GM23338 (cell line): ENCODE measurements around the gene PIGU.

Experiments used
- CREB1 ChIP-seq: fragments of 250-450 bp; sonication (Bioruptor Pico); IDR thresholded peaks from 2 replicates; pipeline ENCODE4 v1.5.0; 2020; ENCODE audit warnings: low read depth, mild to moderate bottlenecking, moderate library complexity
- EZH2 ChIP-seq: fragments of 200-600 bp; sonication (generic); IDR thresholded peaks from one replicate; pipeline ENCODE4 v1.8.0; 2017; ENCODE audit warnings: antibody characterized with exemption, mild to moderate bottlenecking, low read depth; ENCODE audit not compliant: unreplicated experiment
- EZH2phosphoT487 ChIP-seq: fragments of 200-600 bp; sonication (generic); IDR thresholded peaks from one replicate; pipeline ENCODE4 v1.8.1; 2018; ENCODE audit warnings: antibody characterized with exemption; ENCODE audit not compliant: unreplicated experiment
- JUNB ChIP-seq: IDR thresholded peaks from one replicate; pipeline ENCODE4 v1.6.1; 2016; ENCODE audit warnings: antibody characterized with exemption; ENCODE audit not compliant: unreplicated experiment
- POLR2AphosphoS5 ChIP-seq: IDR thresholded peaks from 2 replicates; pipeline ENCODE4 v1.6.1; 2016; ENCODE audit warnings: antibody characterized with exemption, low read depth
- STAT1 ChIP-seq: IDR thresholded peaks from one replicate; pipeline ENCODE4 v1.6.1; 2016; ENCODE audit warnings: antibody characterized with exemption; ENCODE audit not compliant: unreplicated experiment
- ZNF114 ChIP-seq: fragments of 250-450 bp; sonication (Bioruptor Pico); IDR thresholded peaks from 2 replicates; pipeline ENCODE4 v1.5.0; 2020; ENCODE audit warnings: mild to moderate bottlenecking, moderate library complexity
- ZNF331 ChIP-seq: fragments of 250-450 bp; sonication (Bioruptor Pico); IDR thresholded peaks from 2 replicates; pipeline ENCODE4 v1.5.0; 2020; ENCODE audit warnings: low read depth, mild to moderate bottlenecking, moderate library complexity
- TF ChIP-seq, protein P1 (sequence below), 2 experiments: fragments of 200-600 bp in 1 of 2; sonication (generic) in 1 of 2; conservative IDR thresholded peaks; 2 replicates each; pipeline versions ENCODE4 v1.5.1 to v1.6.1; 2016 to 2017; ENCODE audit warnings: antibody characterized with exemption in 2 of 2, low read depth in 2 of 2, mild to moderate bottlenecking in 2 of 2, moderate library complexity in 1 of 2
- TF ChIP-seq, protein P2 (sequence below): IDR thresholded peaks from one replicate; pipeline ENCODE4 v1.6.1; 2018; ENCODE audit warnings: antibody characterized with exemption; ENCODE audit not compliant: unreplicated experiment
- TF ChIP-seq, protein P3 (sequence below): IDR thresholded peaks from 2 replicates; pipeline ENCODE4 v1.6.1; 2016; ENCODE audit warnings: antibody characterized with exemption
- TF ChIP-seq, protein P4 (sequence below): fragments of 250-450 bp; sonication (Bioruptor Pico); IDR thresholded peaks from 2 replicates; pipeline ENCODE4 v1.5.0; 2020; ENCODE audit warnings: mild to moderate bottlenecking, moderate library complexity

DNA sequence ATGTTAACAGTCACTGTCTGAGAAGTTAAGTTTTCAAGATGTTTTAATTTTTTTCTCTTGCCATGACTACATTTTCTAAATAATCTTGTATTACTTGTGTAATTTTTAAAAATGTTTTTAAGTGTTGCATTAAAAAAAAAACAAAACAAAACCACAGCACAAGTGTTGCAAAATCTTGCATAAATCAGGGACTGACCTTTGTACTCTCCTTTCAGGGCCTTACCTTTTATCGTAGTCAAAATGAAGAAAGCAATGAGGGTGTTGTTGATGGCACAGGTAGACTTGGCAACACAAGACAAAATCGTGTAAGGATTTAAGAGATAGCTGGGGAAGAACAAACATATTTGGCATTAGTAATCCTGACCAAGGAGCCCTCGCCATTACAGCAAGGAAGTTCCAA is 42.5 kb downstream of the PIGU start:
- TF ChIP-seq POLR2AphosphoS5 (no peak), EZH2 (no peak), CREB1 (CRISPR knock-in tag) (no peak), ZNF331 (CRISPR knock-in tag) (no peak), EZH2phosphoT487 (no peak), JUNB (no peak), ZNF114 (CRISPR knock-in tag) (no peak), STAT1 (no peak)
- TF ChIP-seq, protein P1, sequence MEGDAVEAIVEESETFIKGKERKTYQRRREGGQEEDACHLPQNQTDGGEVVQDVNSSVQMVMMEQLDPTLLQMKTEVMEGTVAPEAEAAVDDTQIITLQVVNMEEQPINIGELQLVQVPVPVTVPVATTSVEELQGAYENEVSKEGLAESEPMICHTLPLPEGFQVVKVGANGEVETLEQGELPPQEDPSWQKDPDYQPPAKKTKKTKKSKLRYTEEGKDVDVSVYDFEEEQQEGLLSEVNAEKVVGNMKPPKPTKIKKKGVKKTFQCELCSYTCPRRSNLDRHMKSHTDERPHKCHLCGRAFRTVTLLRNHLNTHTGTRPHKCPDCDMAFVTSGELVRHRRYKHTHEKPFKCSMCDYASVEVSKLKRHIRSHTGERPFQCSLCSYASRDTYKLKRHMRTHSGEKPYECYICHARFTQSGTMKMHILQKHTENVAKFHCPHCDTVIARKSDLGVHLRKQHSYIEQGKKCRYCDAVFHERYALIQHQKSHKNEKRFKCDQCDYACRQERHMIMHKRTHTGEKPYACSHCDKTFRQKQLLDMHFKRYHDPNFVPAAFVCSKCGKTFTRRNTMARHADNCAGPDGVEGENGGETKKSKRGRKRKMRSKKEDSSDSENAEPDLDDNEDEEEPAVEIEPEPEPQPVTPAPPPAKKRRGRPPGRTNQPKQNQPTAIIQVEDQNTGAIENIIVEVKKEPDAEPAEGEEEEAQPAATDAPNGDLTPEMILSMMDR (conservative IDR thresholded peaks at IDR 0.05; ENCODE audit: low read depth in 2 of 2) = no peak
- TF ChIP-seq, protein P2, sequence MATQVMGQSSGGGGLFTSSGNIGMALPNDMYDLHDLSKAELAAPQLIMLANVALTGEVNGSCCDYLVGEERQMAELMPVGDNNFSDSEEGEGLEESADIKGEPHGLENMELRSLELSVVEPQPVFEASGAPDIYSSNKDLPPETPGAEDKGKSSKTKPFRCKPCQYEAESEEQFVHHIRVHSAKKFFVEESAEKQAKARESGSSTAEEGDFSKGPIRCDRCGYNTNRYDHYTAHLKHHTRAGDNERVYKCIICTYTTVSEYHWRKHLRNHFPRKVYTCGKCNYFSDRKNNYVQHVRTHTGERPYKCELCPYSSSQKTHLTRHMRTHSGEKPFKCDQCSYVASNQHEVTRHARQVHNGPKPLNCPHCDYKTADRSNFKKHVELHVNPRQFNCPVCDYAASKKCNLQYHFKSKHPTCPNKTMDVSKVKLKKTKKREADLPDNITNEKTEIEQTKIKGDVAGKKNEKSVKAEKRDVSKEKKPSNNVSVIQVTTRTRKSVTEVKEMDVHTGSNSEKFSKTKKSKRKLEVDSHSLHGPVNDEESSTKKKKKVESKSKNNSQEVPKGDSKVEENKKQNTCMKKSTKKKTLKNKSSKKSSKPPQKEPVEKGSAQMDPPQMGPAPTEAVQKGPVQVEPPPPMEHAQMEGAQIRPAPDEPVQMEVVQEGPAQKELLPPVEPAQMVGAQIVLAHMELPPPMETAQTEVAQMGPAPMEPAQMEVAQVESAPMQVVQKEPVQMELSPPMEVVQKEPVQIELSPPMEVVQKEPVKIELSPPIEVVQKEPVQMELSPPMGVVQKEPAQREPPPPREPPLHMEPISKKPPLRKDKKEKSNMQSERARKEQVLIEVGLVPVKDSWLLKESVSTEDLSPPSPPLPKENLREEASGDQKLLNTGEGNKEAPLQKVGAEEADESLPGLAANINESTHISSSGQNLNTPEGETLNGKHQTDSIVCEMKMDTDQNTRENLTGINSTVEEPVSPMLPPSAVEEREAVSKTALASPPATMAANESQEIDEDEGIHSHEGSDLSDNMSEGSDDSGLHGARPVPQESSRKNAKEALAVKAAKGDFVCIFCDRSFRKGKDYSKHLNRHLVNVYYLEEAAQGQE = no peak
- TF ChIP-seq, protein P3, sequence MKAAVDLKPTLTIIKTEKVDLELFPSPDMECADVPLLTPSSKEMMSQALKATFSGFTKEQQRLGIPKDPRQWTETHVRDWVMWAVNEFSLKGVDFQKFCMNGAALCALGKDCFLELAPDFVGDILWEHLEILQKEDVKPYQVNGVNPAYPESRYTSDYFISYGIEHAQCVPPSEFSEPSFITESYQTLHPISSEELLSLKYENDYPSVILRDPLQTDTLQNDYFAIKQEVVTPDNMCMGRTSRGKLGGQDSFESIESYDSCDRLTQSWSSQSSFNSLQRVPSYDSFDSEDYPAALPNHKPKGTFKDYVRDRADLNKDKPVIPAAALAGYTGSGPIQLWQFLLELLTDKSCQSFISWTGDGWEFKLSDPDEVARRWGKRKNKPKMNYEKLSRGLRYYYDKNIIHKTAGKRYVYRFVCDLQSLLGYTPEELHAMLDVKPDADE = no peak
- TF ChIP-seq, protein P4, sequence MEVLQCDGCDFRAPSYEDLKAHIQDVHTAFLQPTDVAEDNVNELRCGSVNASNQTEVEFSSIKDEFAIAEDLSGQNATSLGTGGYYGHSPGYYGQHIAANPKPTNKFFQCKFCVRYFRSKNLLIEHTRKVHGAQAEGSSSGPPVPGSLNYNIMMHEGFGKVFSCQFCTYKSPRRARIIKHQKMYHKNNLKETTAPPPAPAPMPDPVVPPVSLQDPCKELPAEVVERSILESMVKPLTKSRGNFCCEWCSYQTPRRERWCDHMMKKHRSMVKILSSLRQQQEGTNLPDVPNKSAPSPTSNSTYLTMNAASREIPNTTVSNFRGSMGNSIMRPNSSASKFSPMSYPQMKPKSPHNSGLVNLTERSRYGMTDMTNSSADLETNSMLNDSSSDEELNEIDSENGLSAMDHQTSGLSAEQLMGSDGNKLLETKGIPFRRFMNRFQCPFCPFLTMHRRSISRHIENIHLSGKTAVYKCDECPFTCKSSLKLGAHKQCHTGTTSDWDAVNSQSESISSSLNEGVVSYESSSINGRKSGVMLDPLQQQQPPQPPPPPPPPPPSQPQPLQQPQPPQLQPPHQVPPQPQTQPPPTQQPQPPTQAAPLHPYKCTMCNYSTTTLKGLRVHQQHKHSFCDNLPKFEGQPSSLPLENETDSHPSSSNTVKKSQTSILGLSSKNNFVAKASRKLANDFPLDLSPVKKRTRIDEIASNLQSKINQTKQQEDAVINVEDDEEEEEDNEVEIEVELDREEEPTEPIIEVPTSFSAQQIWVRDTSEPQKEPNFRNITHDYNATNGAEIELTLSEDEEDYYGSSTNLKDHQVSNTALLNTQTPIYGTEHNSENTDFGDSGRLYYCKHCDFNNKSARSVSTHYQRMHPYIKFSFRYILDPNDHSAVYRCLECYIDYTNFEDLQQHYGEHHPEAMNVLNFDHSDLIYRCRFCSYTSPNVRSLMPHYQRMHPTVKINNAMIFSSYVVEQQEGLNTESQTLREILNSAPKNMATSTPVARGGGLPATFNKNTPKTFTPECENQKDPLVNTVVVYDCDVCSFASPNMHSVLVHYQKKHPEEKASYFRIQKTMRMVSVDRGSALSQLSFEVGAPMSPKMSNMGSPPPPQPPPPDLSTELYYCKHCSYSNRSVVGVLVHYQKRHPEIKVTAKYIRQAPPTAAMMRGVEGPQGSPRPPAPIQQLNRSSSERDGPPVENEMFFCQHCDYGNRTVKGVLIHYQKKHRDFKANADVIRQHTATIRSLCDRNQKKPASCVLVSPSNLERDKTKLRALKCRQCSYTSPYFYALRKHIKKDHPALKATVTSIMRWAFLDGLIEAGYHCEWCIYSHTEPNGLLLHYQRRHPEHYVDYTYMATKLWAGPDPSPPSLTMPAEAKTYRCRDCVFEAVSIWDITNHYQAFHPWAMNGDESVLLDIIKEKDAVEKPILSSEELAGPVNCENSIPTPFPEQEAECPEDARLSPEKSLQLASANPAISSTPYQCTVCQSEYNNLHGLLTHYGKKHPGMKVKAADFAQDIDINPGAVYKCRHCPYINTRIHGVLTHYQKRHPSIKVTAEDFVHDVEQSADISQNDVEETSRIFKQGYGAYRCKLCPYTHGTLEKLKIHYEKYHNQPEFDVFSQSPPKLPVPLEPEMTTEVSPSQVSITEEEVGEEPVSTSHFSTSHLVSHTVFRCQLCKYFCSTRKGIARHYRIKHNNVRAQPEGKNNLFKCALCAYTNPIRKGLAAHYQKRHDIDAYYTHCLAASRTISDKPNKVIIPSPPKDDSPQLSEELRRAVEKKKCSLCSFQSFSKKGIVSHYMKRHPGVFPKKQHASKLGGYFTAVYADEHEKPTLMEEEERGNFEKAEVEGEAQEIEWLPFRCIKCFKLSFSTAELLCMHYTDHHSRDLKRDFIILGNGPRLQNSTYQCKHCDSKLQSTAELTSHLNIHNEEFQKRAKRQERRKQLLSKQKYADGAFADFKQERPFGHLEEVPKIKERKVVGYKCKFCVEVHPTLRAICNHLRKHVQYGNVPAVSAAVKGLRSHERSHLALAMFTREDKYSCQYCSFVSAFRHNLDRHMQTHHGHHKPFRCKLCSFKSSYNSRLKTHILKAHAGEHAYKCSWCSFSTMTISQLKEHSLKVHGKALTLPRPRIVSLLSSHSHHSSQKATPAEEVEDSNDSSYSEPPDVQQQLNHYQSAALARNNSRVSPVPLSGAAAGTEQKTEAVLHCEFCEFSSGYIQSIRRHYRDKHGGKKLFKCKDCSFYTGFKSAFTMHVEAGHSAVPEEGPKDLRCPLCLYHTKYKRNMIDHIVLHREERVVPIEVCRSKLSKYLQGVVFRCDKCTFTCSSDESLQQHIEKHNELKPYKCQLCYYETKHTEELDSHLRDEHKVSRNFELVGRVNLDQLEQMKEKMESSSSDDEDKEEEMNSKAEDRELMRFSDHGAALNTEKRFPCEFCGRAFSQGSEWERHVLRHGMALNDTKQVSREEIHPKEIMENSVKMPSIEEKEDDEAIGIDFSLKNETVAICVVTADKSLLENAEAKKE (CRISPR knock-in tag) = no peak
